ENCODE data around the gene RDH16. TPM values are rescaled to one million over a fixed set of nuclear protein-coding genes. Genes with fewer than 3 reads are reported as not detected.

Gene RDH16
- total RNA-seq, 6 experiments from 2014 or later: 84.6 to 481 (median 147) TPM

DNA sequence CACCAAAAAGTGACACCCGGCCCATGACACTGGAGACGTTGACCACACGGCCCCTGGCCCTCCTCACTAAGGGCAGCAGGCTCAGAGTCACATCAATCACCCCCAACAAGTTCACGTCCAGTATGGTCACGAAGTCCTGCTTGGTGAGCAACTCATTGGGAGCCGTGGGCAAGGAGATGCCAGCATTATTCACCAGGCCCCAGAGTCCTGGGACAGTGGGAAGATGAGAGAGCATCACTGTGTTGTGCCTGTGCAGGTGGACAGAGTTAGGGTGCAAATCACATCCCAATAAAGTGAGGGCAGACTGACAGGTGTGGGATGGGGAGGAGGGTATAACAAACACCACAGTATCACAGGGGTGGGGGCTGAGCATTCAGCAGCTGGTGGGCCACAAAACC lies 2.5 kb downstream of the RDH16 start:
- no peak for ATAC-seq
- Histone ChIP-seq H3K27ac (peak overlapping the region; percentile 48 to 89 (median 79)), H3K36me3 (peaks cover 0 to 55% (median 18%) of the 10 kb centered on the region in 4 donors), H3K4me3 (peak overlapping the region; percentile 8 to 77 (median 66)), H3K4me1 (peaks cover 0 to 50% (median 6%) of the 10 kb centered on the region in 4 donors), H3K9me3 (no peaks in the 10 kb centered on the region), H3K27me3 (no peaks in the 10 kb centered on the region)
- DNase-seq: no peak
- no CpG with 5 or more reads among the region's 6 CpGs for WGBS (ENCODE audit: insufficient coverage, low coverage, low lambda C conversion rate, missing lambda C conversion rate)
- intact Hi-C loops (cut with DNase I): loop anchor here in 1 of 2 donors (10.0 kb wide), 1 partner anchor 50 kb away; no protein-coding TSS in a partner anchor
- TF ChIP-seq POLR2A (IDR thresholded peaks at IDR 0.05) (no peak), CTCF (IDR thresholded peaks at IDR 0.05) (no peak)

GRCh38 chr12:56954057-56954957 lies 3.1 kb downstream of the RDH16 start:
- TF ChIP-seq CTCF (IDR thresholded peaks at IDR 0.05) (no peak), POLR2A (IDR thresholded peaks at IDR 0.05) (no peak)
- intact Hi-C loops (cut with DNase I): loop anchor here in 1 of 2 donors (10.0 kb wide), 1 partner anchor 50 kb away; no protein-coding TSS in a partner anchor
- peaks cover 0 to 60% (median 18%) of the 10 kb centered on the region in 4 donors for H3K36me3 ChIP-seq
- peak overlapping the region in 2 of 3 donors; percentile 66 to 77 for H3K4me3 ChIP-seq
- 82% methylated on average over 5 of the region's 6 CpGs for WGBS (ENCODE audit: insufficient coverage, low coverage, low lambda C conversion rate, missing lambda C conversion rate)
- peak overlapping the region in 2 of 3 donors; percentile 79 to 89 for H3K27ac ChIP-seq
- peaks cover 0 to 48% (median 6%) of the 10 kb centered on the region in 4 donors for H3K4me1 ChIP-seq
- ATAC-seq (no peak), DNase-seq (no peak)
- no peaks in the 10 kb centered on the region for H3K9me3 ChIP-seq
- H3K27me3 ChIP-seq: no peaks in the 10 kb centered on the region

DNA sequence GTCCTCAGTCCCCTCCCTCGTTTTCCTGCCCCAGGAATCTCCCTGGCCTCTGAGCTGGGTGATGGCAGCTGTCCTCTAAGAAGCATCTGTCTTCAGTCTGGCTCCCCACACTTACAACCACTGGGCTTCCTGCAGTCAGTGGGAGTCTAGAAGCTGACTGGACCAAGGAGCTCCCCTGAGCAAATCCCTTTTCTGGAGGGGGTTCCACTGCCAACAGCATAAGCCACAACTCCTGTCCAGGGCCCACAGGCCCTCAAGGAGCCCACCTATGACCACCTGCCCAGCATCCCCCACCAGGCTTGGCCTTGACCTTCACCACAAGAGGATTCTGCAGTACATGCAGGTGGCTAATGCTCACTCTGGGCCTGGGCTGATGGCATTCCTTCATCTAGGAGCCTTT lies 4.1 kb downstream of the RDH16 start:
- ATAC-seq: no peak
- 25% methylated on average over 1 of the region's 1 CpG for WGBS (ENCODE audit: insufficient coverage, low coverage, low lambda C conversion rate, missing lambda C conversion rate)
- Histone ChIP-seq H3K27me3 (no peaks in the 10 kb centered on the region), H3K9me3 (no peaks in the 10 kb centered on the region), H3K4me3 (peak overlapping the region in 1 of 3 donors; percentile 77), H3K36me3 (peaks cover 0 to 60% (median 18%) of the 10 kb centered on the region in 4 donors), H3K4me1 (peaks cover 0 to 38% (median 4%) of the 10 kb centered on the region in 4 donors), H3K27ac (peak overlapping the region in 1 of 3 donors; percentile 79)
- intact Hi-C loops (cut with DNase I): loop anchor here in 1 of 2 donors (10.0 kb wide), 1 partner anchor 49 kb away; no protein-coding TSS in a partner anchor
- no peak for DNase-seq
- TF ChIP-seq CTCF (IDR thresholded peaks at IDR 0.05): no peak
- no peak for TF ChIP-seq POLR2A (IDR thresholded peaks at IDR 0.05)

DNA sequence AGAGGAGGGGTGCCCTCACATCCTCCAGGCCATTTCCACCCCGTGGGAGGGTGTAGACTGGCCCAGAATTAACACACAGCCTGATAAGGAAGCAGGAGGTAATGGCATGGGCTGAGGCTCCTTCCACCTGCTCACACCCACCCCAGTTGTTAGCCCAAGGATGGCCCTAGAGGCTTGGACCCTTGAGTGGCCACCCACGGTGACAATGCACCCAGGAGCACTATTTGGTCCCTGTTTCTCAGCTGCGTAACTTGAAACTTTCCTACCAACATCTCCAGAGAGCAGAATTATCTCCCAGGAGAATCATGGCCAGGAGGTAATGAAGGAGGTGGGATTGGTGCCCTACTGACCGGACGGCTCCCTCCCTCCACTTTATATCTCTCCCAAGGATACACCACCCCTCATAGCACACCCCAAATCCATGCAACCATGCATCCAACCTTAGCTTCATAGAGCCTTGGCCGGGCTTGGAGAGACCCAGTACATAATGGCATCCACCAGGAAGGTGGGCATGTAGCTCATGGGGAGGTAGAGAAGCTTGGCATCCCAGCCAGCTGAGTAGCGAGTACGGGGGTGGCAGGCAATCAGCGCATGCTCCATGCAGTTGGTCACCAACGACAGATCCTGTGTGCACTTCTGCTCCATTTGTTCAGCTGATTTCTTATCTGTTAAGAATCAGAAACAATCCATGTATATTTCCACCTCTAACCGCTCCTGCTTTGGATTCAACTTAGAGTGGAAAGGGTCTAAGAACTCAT lies 5.6 kb downstream of the RDH16 start:
- H3K27ac ChIP-seq: peak overlapping the region in 1 of 3 donors; percentile 27
- H3K4me1 ChIP-seq: peaks cover 0 to 32% (median 0%) of the 10 kb centered on the region in 4 donors
- ATAC-seq (no peak), DNase-seq (no peak)
- no peak overlapping the region for H3K4me3 ChIP-seq
- 90% methylated on average over 7 of the region's 11 CpGs for WGBS (ENCODE audit: insufficient coverage, low coverage, low lambda C conversion rate, missing lambda C conversion rate)
- intact Hi-C loops (cut with DNase I): loop anchor here in 1 of 2 donors (10.0 kb wide), 1 partner anchor 47 kb away; no protein-coding TSS in a partner anchor
- peaks cover 0 to 60% (median 18%) of the 10 kb centered on the region in 4 donors for H3K36me3 ChIP-seq
- H3K9me3 ChIP-seq: no peaks in the 10 kb centered on the region
- TF ChIP-seq POLR2A (IDR thresholded peaks at IDR 0.05) (no peak), CTCF (IDR thresholded peaks at IDR 0.05) (no peak)
- no peaks in the 10 kb centered on the region for H3K27me3 ChIP-seq
